HG03066 (cell line): Measurements from ENCODE around the gene YWHAG.
A peak's percentile ranks its signal among the peaks of the same experiment; 100 is the strongest.
"Not testable (repeated sequence)": the region's sequence is repeated elsewhere in the genome, so short reads cannot be mapped to it uniquely, and the experiment has no call there.

Experiments
- ATAC-seq: cut with Tn5 transposase; IDR thresholded peaks from one replicate; pipeline ENCODE4 v1.9.1; 2021; ENCODE audit warnings: low read depth; ENCODE audit not compliant: unreplicated experiment

Gene YWHAG

DNA sequence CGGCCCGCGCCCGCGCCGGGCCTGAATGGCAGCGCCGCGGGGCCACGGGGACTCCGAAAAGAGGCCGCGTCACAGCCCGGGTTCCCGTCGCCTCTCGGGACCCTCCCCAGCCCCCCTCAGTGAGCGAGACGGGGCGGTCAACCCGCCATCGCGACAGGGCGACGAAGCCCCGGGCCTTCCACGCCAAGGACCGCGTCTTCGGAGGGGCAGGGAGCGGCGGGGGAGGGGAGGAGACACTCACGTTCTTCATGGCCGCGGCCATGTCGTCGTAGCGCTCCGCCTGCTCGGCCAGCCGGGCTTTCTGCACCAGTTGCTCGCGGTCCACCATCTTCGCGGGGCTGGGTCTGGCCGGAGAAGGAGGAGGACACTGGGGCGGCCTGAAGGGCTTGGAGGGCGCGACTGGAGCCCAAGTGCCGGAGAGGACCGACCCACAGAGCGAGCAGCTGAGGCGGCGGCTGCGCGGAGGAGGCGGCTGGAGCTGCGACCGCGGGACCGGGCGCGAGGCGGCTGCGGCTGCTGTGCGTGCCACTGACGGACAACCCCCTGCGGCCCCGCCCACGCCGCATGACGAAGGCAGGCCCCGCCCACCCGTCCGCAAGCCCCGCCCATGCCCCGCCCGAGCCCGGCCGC, at the start of gene YWHAG:
Gene YWHAG (minus strand): TSS at position 511 of the 630 bp plus-strand sequence. CDS start 183 bp downstream, at position 328.
- peak; percentile 69 for ATAC-seq

GRCh38 chr7:76408121-76408560, 49.4 kb upstream of the YWHAG start:
- ATAC-seq, result no peak

GRCh38 chr7:76407718-76408117, 48.9 kb upstream of the YWHAG start:
- ATAC-seq, result no peak

DNA sequence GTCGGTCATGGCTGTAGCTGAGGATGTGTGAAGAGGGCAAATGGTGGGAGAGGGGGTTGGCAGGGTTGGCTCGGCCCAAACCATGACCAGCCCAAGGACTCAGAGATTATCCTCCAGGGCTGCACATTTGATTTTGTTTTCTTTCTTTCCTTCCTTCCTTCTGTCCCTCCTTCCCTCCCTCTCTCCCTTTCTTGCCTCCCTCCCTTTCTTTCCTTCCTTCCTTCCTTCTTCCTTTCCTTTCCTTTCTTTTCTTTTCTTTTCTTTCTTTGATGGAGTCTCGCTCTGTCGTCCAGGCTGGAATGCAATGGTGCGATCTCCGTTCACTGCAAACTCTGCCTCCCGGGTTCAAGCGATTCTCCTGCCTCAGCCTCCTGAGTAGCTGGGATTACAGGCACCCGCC, 46.9 kb upstream of the YWHAG start:
- no peak for ATAC-seq

DNA sequence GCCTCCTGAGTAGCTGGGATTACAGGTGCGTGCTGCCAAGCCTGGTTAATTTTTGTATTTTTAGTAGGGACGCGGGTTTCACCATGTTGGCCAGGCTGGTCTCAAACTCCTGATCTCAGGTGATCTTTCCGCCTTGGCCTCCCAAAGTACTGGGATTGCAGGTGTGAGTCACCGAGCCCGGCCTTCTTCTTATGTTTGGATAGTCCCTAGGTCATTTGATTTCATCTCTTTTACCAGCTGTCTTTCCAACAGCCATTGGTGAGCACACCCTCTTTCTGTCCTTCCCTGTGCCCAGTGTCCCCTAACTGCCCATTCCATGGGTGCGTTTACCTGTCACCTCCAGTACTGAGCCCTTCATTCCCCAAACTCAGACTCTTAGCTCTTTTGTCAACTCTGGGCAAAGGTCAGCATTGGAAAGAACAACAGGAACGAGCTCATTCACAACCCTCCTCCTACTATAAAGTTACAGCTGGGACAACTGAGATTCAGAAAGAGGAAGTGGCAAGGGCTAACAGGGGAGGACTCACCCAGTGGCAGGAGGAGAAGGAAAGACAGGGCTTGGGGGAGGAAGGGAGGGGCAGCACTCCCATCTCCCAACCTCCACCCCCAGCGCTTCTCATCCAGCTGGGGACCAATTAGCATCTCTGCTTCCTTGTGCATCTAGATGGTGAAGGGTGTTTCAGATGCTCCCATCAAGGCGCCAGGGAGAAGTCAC, 45.1 kb upstream of the YWHAG start:
- peak; percentile 62 for ATAC-seq

- ATAC-seq, result not testable (repeated sequence)
These were observed 44.3 kb upstream of the YWHAG start for GRCh38 chr7:76403097-76403496.

DNA sequence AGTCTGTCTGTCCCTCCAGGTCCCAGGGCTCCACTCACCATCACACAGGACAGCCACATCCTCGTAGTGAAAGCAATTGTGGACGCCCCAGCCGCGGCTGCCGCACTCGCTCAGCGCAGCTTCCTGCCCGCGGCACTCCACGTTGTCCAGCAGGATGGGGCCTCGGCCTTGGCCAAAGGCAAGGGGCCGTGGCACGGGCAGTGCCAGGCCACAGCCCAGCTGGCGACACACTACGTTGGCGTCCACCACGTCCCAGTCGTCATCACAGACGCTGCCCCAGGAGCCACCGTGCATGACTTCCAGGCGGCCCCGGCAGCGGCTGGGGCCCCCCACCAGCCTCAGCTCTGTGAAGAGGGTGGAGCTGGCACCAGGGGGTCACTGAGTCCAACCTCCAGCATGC, 41.5 kb upstream of the YWHAG start:
- no peak for ATAC-seq

- peak; percentile 35 for ATAC-seq
These were observed 38.8 kb upstream of the YWHAG start for GRCh38 chr7:76397409-76398183.

GRCh38 chr7:76396864-76397263, 38.1 kb upstream of the YWHAG start:
- ATAC-seq, result no peak

GRCh38 chr7:76395965-76396726, 37.4 kb upstream of the YWHAG start:
- no peak for ATAC-seq

- ATAC-seq, result not testable (repeated sequence)
These were observed 36.8 kb upstream of the YWHAG start for GRCh38 chr7:76395605-76395964.

GRCh38 chr7:76394957-76395356, 36.2 kb upstream of the YWHAG start:
- no peak for ATAC-seq

DNA sequence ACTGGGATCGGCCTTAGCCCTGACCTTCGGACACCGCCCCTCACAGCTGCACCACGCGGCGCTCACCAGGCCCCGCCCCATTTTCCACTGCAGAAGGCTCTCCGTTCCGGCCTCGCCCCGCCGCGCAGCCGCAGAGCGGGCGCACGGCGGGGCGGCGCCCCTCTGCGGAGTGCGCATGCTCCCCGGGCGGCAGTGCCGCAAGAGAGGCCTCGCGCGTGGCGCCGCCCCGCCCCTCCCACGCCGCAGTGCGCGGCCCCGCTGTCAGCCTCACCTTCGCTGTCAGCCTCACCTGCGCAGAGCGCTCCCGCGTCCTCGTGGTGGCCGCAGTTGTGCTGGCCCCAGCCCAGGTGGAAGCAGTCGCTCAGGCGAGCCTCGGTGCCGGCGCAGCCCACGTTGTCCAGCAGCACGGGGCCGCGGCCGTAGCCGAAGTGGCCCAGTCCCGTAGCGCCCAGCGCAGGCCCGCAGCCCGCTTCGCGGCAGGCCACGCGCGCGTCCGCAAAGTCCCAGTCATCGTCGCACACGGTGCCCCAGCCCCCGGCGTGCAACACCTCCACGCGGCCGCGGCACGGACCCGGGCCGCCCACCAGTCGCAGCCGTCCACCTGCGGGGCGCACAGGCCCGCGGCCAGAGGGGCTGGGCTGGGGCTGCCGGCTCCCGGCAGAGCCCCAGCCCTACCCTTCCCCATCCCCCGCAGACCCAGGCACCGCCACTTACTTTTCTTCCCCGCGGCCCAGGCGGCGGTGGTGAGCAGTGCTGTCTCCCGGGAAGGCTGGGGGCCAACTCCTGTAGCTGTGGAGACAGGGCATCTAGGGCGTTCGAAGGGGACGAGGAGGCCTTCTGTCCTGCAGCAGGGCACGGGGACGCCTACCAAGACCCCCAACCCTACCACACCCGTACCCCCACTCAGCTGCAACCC, 34.6 kb upstream of the YWHAG start:
- ATAC-seq, result peak; percentile 87

GRCh38 chr7:76392531-76393115, 33.8 kb upstream of the YWHAG start:
- no peak for ATAC-seq

DNA sequence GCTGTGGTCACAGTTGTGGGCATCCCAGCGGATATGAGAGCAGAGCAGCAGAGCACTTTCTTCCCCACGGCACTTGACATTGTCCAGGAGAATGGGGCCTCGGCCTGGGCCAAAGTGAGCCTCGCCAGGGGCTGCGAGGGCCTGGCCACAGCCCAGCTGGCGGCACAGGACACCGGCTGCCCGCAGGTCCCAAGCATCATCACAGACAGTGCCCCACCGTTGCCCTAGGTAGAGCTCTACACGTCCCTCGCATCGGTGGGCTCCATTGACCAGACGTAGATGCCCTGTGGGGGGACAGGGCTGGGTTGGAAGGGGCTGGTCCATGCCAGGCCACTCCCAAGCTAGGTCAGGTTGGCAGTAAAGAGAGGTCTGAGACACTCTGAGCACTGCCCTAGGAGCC, 31.3 kb upstream of the YWHAG start:
- no peak for ATAC-seq

- not testable (repeated sequence) for ATAC-seq
These were observed 29.0 kb upstream of the YWHAG start for GRCh38 chr7:76387789-76388188.

DNA sequence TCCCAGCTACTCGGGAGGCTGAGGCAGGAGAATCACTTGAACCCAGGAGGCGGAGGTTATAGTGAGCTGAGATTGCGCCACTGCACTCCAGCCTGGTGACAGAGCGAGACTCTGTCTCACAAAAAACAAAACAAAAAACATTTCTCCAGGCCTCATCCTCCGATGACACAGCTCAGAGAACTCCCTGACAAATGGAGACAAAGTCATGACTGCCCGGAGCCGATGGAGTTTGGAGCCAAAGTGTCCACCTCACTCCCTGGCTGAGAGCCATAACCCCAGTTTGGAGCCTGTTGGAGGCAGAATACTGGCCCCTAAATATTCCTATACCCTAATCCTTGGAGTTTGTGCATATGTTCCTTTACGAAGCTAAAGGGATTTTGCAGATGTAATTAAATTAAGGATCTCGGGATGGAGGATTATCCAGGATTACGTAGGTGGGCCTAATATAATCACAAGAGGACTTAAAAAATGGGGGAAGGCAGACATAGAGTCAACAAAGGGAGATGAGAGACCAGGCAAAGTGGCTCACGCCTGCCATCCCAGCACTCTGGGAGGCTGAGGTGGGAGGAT, 28.0 kb upstream of the YWHAG start:
- no peak for ATAC-seq

GRCh38 chr7:76383089-76383944, 24.5 kb upstream of the YWHAG start:
- no peak for ATAC-seq
